Sigmoid colon (tissue), 7 donors: ENCODE results near the gene ANAPC15. TPM values are rescaled to one million over a fixed set of nuclear protein-coding genes. Genes with fewer than 3 reads are reported as not detected.
A peak's percentile ranks its signal among the peaks of the same experiment; 100 is the strongest.

Experiments
- DNase-seq: peaks from one replicate; pipeline ENCODE4 v3.0.0-alpha.2; 2019
- H3K27ac ChIP-seq, 4 donors: fragments of 200-600 bp; sonication (generic); one replicate each; pipeline ENCODE4 v1.5.1; 2016 to 2019; ENCODE audit warnings: mild to moderate bottlenecking in 1 of 4
- H3K27me3 ChIP-seq, 3 donors: fragments of 200-600 bp; sonication (generic); one replicate each; pipeline ENCODE4 v1.5.1; 2019; ENCODE audit warnings: mild to moderate bottlenecking in 1 of 3
- H3K36me3 ChIP-seq, 4 donors: fragments of 200-600 bp; sonication (generic); one replicate each; pipeline ENCODE4 v1.5.1; 2016 to 2019
- H3K4me1 ChIP-seq, 4 donors: fragments of 200-600 bp; sonication (generic); one replicate each; pipeline ENCODE4 v1.5.1; 2017 to 2019
- H3K4me3 ChIP-seq, 4 donors: fragments of 200-600 bp; sonication (generic); one replicate each; pipeline ENCODE4 v1.5.1; 2017 to 2019; ENCODE audit warnings: mild to moderate bottlenecking in 2 of 4, moderate library complexity in 1 of 4
- H3K9me3 ChIP-seq, 4 donors: fragments of 200-600 bp in 3 of 4; sonication (generic) in 3 of 4; one replicate each; pipeline versions ENCODE4 v1.5.1 to v1.6.1; 2013 to 2019
- CTCF ChIP-seq, 4 experiments: fragments of 450-650 bp in 3 of 4; fragments of 200-600 bp in 1 of 4; IDR thresholded peaks; one replicate each; pipeline ENCODE4 v1.5.1; 2016 to 2019; ENCODE audit warnings: antibody characterized with exemption in 4 of 4, mild to moderate bottlenecking in 3 of 4, moderate library complexity in 2 of 4
- EP300 ChIP-seq, 4 donors: sonication (generic); formaldehyde crosslinking; IDR thresholded peaks; one replicate each; pipeline ENCODE4 v1.6.1; 2017; ENCODE audit warnings: antibody characterized with exemption in 4 of 4
- POLR2A ChIP-seq, 2 donors: fragments of 450-650 bp; IDR thresholded peaks; one replicate each; pipeline ENCODE4 v1.6.1; 2016; ENCODE audit warnings: antibody characterized with exemption in 2 of 2, mild to moderate bottlenecking in 2 of 2, moderate library complexity in 2 of 2
- POLR2AphosphoS5 ChIP-seq, 4 donors: sonication (generic); formaldehyde crosslinking; IDR thresholded peaks; one replicate each; pipeline ENCODE4 v1.6.1; 2017; ENCODE audit warnings: antibody characterized with exemption in 4 of 4
- WGBS, 2 donors: extraction: QIAGEN DNeasy Blood & Tissue Kit; methylation state at CpG; one replicate each; pipeline ENCODE4 v1.1.7; 2013; 5-methylcytosine and 5-hydroxymethylcytosine counted together
- intact Hi-C: fragments of 100-400 bp; cut with DNase I; formaldehyde crosslinking; loops from one replicate; pipeline ENCODE4 v1.15.1; 2023
- polyA plus RNA-seq, 3 donors: library from polyadenylated mRNA; stranded (reverse); fragments of 200-250 nt; gene quantifications; one replicate each; pipeline ENCODE4 v1.2.3, GENCODE V29; 2013
- total RNA-seq, 4 donors: library from RNA; depleted of rRNA; stranded (reverse); fragments of >200 nt; gene quantifications; one replicate each; pipeline ENCODE4 v1.1.0, GENCODE V29; 2016
- donor health status: healthy with polysubstance abuse.
- donor health status: Bipolar disorder and iron deficiency.
- donor health status: healthy.

ANAPC15 gene
- total and polyA plus RNA-seq, 7 donors = 48.5 to 93.1 (median 77.1) TPM

DNA sequence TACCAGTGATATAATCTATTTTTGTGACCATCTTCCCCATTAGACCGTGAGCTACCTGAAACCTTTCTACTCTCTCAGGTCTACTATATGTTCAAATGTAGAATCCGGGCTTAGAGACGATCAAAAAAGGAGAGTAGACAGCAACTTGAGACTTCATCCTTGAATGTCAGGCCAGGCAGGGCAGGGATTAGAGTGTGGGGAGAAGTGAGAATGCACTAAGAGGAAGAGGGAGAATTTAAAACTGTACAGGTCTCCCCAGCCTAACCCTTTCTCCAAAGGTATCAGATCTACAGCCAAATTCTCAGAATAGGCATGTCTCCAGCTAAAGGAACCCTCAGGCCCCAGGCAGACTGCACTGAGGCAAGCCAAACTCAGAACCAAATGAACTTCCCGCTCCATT is 10.3 kb downstream of the ANAPC15 start:
- H3K27me3 ChIP-seq = no peaks in the 10 kb centered on the region
- H3K4me1 ChIP-seq = peaks cover 0 to 41% (median 31%) of the 10 kb centered on the region in 4 donors
- intact Hi-C loops = no loop called here
- no peaks in the 10 kb centered on the region for H3K9me3 ChIP-seq
- DNase-seq = no peak
- H3K27ac ChIP-seq = peak overlapping the region; percentile 94 to 96 (median 95)
- peaks cover 17 to 34% (median 20%) of the 10 kb centered on the region in 4 donors for H3K36me3 ChIP-seq
- WGBS, 2 donors = 29 to 49% methylated on average over 4 of the region's 4 CpGs
- peak overlapping the region; percentile 81 to 96 (median 86) for H3K4me3 ChIP-seq
- TF ChIP-seq CTCF (IDR thresholded peaks at IDR 0.05) (no peak), POLR2A (IDR thresholded peaks at IDR 0.05) (no peak), POLR2AphosphoS5 (IDR thresholded peaks at IDR 0.05) (no peak), EP300 (IDR thresholded peaks at IDR 0.05) (no peak)

DNA sequence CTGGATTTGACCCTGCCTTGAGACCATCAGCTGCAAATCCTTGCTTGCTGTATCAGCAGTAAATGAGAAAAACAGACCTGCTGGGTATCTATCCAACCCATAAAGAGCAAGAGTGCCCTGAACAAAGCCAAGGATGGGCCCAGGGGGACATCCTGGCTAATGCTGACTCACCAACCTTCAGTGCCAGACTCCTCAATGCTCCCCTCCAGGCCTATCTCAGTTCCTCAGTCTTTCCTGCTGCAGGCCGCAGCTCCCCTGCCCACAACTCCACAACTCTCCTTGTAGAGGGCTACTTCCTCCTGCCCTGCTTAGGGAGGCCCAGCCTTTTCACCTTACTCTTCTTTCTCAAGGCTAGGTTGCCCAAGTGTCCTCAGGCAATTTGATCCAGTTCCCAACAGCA is 12.0 kb downstream of the ANAPC15 start:
- intact Hi-C loops = no loop called here
- no peak for DNase-seq
- TF ChIP-seq EP300 (IDR thresholded peaks at IDR 0.05) (no peak), POLR2AphosphoS5 (IDR thresholded peaks at IDR 0.05) (no peak), POLR2A (IDR thresholded peaks at IDR 0.05) (no peak), CTCF (IDR thresholded peaks at IDR 0.05) (no peak)
- H3K4me1 ChIP-seq = peaks cover 0 to 41% (median 31%) of the 10 kb centered on the region in 4 donors
- 80 to 94% methylated on average over 1 of the region's 1 CpG for WGBS, 2 donors
- H3K9me3 ChIP-seq = no peaks in the 10 kb centered on the region
- H3K4me3 ChIP-seq = no peak overlapping the region
- peaks cover 17 to 48% (median 24%) of the 10 kb centered on the region in 4 donors for H3K36me3 ChIP-seq
- no peaks in the 10 kb centered on the region for H3K27me3 ChIP-seq
- no peak overlapping the region for H3K27ac ChIP-seq

DNA sequence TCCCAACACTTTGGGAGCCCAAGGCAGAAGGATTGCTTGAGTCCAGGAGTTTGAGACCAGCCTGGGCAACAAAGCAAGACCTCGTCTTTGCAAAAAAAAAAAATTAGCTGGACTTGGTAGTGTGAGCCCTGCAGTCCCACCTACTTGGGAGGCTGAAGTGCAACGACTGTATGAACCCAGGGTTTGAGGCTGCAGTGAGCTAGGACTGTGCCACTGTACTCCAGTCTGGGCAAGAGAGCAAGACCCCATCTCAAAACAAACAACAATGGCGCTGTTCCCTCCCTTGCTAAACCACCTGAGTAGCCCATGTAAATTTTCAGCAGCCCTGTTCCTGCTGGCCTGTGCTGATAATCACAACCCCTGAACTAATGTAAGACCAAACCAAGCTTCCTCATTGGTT is 12.5 kb downstream of the ANAPC15 start:
- 81 to 82% methylated on average over 3 of the region's 3 CpGs for WGBS, 2 donors
- DNase-seq = no peak
- Histone ChIP-seq H3K27ac (no peak overlapping the region), H3K4me1 (peaks cover 0 to 41% (median 31%) of the 10 kb centered on the region in 4 donors), H3K9me3 (no peaks in the 10 kb centered on the region), H3K27me3 (no peaks in the 10 kb centered on the region), H3K4me3 (no peak overlapping the region), H3K36me3 (peaks cover 17 to 52% (median 25%) of the 10 kb centered on the region in 4 donors)
- no peak for TF ChIP-seq CTCF (IDR thresholded peaks at IDR 0.05)
- TF ChIP-seq POLR2AphosphoS5 (IDR thresholded peaks at IDR 0.05) = no peak
- no peak for TF ChIP-seq POLR2A (IDR thresholded peaks at IDR 0.05)
- intact Hi-C loops = no loop called here

GRCh38 chr11:72098741-72099140 is 13.8 kb downstream of the ANAPC15 start:
- intact Hi-C loops = no loop called here
- Histone ChIP-seq H3K9me3 (no peaks in the 10 kb centered on the region), H3K4me1 (peaks cover 0 to 36% (median 28%) of the 10 kb centered on the region in 4 donors), H3K4me3 (no peak overlapping the region), H3K27ac (no peak overlapping the region), H3K27me3 (no peaks in the 10 kb centered on the region), H3K36me3 (peaks cover 17 to 60% (median 25%) of the 10 kb centered on the region in 4 donors)
- DNase-seq = no peak
- WGBS, 2 donors = 93 to 97% methylated on average over 3 of the region's 3 CpGs
- TF ChIP-seq POLR2A (IDR thresholded peaks at IDR 0.05) (no peak), POLR2AphosphoS5 (IDR thresholded peaks at IDR 0.05) (no peak), CTCF (IDR thresholded peaks at IDR 0.05) (no peak), EP300 (IDR thresholded peaks at IDR 0.05) (no peak)

DNA sequence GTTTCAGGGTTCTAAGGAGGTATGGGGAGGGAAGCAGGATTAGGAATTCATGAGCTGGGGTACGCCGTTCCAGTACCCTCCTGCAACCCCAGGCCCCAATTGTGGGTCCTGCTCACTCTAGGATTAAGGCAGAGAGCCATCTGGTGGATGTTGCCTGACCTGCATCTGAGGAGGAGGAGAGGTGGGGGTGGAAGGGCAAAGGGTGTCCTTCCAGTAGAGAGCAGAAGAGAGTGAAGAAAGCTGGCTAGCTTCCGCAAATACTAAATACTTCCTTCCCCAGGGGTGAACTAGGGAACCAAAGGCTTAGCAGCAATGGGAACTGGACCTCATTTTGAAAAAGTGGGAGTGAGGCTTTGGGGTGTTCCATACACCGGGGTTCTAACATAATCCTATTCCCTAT is 21.2 kb downstream of the ANAPC15 start:
- no peaks in the 10 kb centered on the region for H3K9me3 ChIP-seq
- intact Hi-C loops = loop anchor here (1.0 to 5.0 kb wide), 2 partner anchors 66 to 114 kb away; no protein-coding TSS in a partner anchor
- peak overlapping the region; percentile 14 to 62 (median 58) for H3K27ac ChIP-seq
- H3K27me3 ChIP-seq = no peaks in the 10 kb centered on the region
- peaks cover 0 to 13% (median 10%) of the 10 kb centered on the region in 4 donors for H3K4me1 ChIP-seq
- peak; percentile 83 for DNase-seq
- H3K4me3 ChIP-seq = no peak overlapping the region
- peaks cover 0 to 29% (median 7%) of the 10 kb centered on the region in 4 donors for H3K36me3 ChIP-seq
- 17 to 34% methylated on average over 4 of the region's 4 CpGs for WGBS, 2 donors
- TF ChIP-seq EP300 (IDR thresholded peaks at IDR 0.05) = no peak
- TF ChIP-seq CTCF (IDR thresholded peaks at IDR 0.05) = peak; percentile 88 to 94 (median 90)
- TF ChIP-seq POLR2A (IDR thresholded peaks at IDR 0.05) = no peak
- peak in 1 of 4 donors; percentile 22 for TF ChIP-seq POLR2AphosphoS5 (IDR thresholded peaks at IDR 0.05)
